Esophagus squamous epithelium (tissue), 5 donors: ENCODE results near the gene SLC7A5. TPM values are rescaled to one million over a fixed set of nuclear protein-coding genes. Genes with fewer than 3 reads are reported as not detected.

Experiments used
- DNase-seq: peaks from one replicate; lab custom pipeline; 2025; lab: John Stamatoyannopoulos, UW
- H3K27ac ChIP-seq, 4 donors: fragments of 200-600 bp; sonication (generic); one replicate each; pipeline ENCODE4 v1.5.1; 2016 to 2019; ENCODE audit warnings: mild to moderate bottlenecking in 1 of 4
- H3K27me3 ChIP-seq, 4 donors: fragments of 200-600 bp; sonication (generic); 1 replicate in 3 of 4; 2 replicates in 1 of 4; pipeline versions ENCODE4 v1.5.1 to v1.6.0; 2017 to 2021; ENCODE audit warnings: antibody characterized with exemption in 1 of 4
- H3K36me3 ChIP-seq, 3 donors: fragments of 200-600 bp; sonication (generic); one replicate each; pipeline ENCODE4 v1.5.1; 2016 to 2019
- H3K4me1 ChIP-seq, 3 donors: fragments of 200-600 bp; sonication (generic); one replicate each; pipeline ENCODE4 v1.5.1; 2017 to 2019
- H3K4me3 ChIP-seq, 4 donors: fragments of 200-600 bp; sonication (generic); 1 replicate in 3 of 4; 2 replicates in 1 of 4; pipeline ENCODE4 v1.5.1; 2016 to 2019; ENCODE audit warnings: mild to moderate bottlenecking in 2 of 4, moderate library complexity in 1 of 4
- H3K9me3 ChIP-seq, 3 donors: fragments of 200-600 bp; sonication (generic); one replicate each; pipeline ENCODE4 v1.5.1; 2016 to 2019
- POLR2A ChIP-seq, 4 donors: fragments of 450-650 bp; IDR thresholded peaks; one replicate each; pipeline ENCODE4 v1.6.1; 2017; ENCODE audit warnings: antibody characterized with exemption in 4 of 4, mild to moderate bottlenecking in 4 of 4, moderate library complexity in 3 of 4
- WGBS, 2 donors: methylation state at CpG; one replicate each; pipeline ENCODE4 v1.1.5; 2018; 5-methylcytosine and 5-hydroxymethylcytosine counted together
- intact Hi-C: fragments of 100-400 bp; cut with DNase I; formaldehyde crosslinking; loops from one replicate; pipeline ENCODE4 v1.15.0; 2022
- total RNA-seq, 4 donors: library from RNA; depleted of rRNA; stranded (reverse); fragments of >200 nt; gene quantifications; one replicate each; pipeline ENCODE4 v1.1.0, GENCODE V29; 2016
- TF ChIP-seq, protein P1 (sequence below), 6 experiments: fragments of 450-650 bp in 4 of 6; fragments of 200-600 bp in 2 of 6; sonication (generic) in 2 of 6; IDR thresholded peaks; one replicate each; pipeline ENCODE4 v1.5.1; 2016 to 2019; ENCODE audit warnings: antibody characterized with exemption in 6 of 6, mild to moderate bottlenecking in 4 of 6, moderate library complexity in 4 of 6
- donor health status: DM: yes; HTN: yes; CAD: no.

Gene SLC7A5
- total RNA-seq, 4 donors from 2014 or later, result 75.3 to 179 (median 145) TPM

DNA sequence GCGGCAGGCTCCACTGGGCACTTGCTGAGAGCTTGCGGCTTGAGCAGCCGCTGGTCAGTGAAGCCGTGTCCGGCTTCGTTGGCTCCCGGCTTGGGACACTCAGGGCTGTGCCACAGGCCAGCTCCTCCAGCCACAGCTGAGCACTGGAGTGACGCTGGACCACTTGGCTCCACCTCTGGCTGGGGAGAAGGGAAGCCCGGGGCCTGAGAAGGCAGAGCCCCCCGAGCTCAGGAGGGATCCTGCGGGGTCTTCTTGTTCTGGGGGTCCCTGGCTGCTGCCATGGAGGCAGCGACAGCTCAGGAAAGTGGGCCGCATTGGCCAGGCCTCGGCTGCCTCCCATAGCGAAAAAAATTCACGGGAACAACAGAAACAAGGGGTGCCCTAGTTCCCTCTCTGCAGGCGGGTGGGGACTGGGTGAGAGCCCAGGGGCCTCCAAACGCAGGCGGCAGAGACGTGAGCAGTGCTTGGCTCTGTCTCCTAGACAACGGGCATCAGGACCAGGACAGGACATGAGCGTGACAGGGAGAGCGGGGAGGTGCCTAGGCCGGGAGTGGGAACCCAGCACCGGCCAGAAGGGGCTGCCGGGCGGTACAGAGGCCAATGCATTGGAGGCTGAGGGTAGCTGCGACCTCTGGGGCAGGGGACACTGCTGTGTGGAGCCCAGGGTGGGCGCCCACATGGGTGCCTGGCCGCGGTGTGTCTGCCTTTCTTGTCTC, 37.7 kb downstream of the SLC7A5 start:
- peak overlapping the region; percentile 61 to 85 (median 78) for H3K27ac ChIP-seq
- TF ChIP-seq POLR2A (IDR thresholded peaks at IDR 0.05), result no peak
- TF ChIP-seq, protein P1, sequence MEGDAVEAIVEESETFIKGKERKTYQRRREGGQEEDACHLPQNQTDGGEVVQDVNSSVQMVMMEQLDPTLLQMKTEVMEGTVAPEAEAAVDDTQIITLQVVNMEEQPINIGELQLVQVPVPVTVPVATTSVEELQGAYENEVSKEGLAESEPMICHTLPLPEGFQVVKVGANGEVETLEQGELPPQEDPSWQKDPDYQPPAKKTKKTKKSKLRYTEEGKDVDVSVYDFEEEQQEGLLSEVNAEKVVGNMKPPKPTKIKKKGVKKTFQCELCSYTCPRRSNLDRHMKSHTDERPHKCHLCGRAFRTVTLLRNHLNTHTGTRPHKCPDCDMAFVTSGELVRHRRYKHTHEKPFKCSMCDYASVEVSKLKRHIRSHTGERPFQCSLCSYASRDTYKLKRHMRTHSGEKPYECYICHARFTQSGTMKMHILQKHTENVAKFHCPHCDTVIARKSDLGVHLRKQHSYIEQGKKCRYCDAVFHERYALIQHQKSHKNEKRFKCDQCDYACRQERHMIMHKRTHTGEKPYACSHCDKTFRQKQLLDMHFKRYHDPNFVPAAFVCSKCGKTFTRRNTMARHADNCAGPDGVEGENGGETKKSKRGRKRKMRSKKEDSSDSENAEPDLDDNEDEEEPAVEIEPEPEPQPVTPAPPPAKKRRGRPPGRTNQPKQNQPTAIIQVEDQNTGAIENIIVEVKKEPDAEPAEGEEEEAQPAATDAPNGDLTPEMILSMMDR (IDR thresholded peaks at IDR 0.05), result no peak
- H3K4me3 ChIP-seq, result no peak overlapping the region
- 56 to 60% methylated on average over 4 to 8 of the region's 31 CpGs for WGBS, 2 donors
- no peaks in the 10 kb centered on the region for H3K9me3 ChIP-seq
- peaks cover 0 to 47% (median 0%) of the 10 kb centered on the region in 4 donors for H3K27me3 ChIP-seq
- H3K36me3 ChIP-seq, result peaks cover 0 to 53% (median 3%) of the 10 kb centered on the region in 3 donors
- DNase-seq, result no peak
- H3K4me1 ChIP-seq, result peaks cover 21 to 94% (median 25%) of the 10 kb centered on the region in 3 donors
- intact Hi-C loops, result no loop called here

DNA sequence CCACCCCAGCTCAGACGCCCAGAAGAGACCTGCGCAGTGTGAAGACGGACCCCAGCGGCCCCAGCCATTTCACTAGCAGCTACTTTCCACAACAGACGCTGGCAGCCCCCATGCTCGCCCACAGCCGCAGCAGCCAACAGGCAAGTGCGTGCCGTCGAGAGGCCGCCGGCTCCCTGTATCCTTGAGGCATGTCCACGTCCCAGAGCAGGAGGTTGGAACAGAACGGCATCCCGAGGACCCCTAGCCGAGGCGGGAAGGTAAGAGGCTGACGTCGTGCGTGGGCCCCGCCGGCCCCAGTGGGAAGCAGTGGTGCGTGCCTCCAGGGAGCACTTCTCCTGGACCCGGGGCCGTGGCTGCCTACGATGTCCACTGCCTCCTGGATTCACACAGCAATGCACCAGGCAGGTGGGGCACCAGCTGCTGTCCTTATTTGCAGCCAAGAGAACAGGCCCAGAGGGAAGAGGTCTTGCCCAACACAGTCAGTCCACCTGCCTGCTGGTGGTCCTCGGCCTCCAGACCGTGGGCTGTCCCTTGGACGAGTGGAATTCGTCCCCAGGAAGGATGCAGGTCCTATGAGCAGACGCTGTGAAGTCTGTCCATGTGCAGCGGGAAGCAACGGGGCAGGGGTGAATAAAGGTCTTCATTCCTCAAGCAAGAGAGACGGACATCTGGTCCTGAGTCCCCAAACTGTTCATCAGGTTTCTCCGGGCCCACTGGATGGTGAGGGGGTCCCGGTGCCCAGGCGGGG, 38.5 kb downstream of the SLC7A5 start:
- DNase-seq, result no peak
- Histone ChIP-seq H3K36me3 (peaks cover 0 to 46% (median 3%) of the 10 kb centered on the region in 3 donors), H3K27ac (peak overlapping the region; percentile 61 to 85 (median 78))

DNA sequence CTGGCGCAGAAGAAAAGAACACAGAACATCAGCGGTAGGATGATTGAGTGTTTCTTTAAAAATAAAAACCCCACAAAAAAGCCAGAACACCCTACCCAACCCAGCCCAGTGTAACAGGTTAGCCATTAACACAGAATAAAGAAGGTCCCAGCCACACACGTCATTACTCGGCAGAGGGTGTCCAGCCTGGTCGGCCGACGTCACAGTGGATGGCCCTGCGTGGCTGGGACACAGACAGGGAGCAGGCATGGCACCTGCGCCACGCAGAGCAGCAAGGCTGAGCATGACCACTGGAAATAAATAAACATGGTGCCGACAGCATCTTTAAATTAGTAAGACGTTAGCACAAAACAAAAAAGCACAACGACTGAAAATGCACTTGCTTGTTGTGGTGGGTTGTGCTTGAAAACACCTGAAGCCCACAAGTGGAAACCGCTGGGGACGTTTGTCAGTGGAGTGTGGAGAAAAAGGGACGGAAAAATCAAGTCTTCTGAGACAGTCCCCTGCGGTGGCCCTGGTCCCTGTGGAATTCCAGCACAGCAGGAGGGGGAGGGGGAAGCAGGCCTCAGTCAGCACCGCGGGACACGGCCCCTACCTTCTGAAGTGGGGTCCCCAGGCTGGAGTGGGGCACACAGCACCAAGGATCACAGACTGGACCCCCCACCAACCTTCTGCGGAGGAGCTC, 39.2 kb downstream of the SLC7A5 start:
- no peak overlapping the region for H3K4me3 ChIP-seq
- peaks cover 21 to 87% (median 23%) of the 10 kb centered on the region in 3 donors for H3K4me1 ChIP-seq
- peak overlapping the region; percentile 61 to 85 (median 78) for H3K27ac ChIP-seq
- intact Hi-C loops, result no loop called here
- peaks cover 0 to 49% (median 0%) of the 10 kb centered on the region in 4 donors for H3K27me3 ChIP-seq
- DNase-seq, result no peak
- TF ChIP-seq, protein P1 (IDR thresholded peaks at IDR 0.05), result no peak
- no peak for TF ChIP-seq POLR2A (IDR thresholded peaks at IDR 0.05)
- 55 to 64% methylated on average over 17 to 19 of the region's 21 CpGs for WGBS, 2 donors
- H3K36me3 ChIP-seq, result peaks cover 0 to 45% (median 3%) of the 10 kb centered on the region in 3 donors
- H3K9me3 ChIP-seq, result no peaks in the 10 kb centered on the region

More for the DNA sequence above, 38.5 kb downstream of the SLC7A5 start:
- no peak overlapping the region for H3K4me3 ChIP-seq
- intact Hi-C loops, result no loop called here
- H3K9me3 ChIP-seq, result no peaks in the 10 kb centered on the region
- H3K27me3 ChIP-seq, result peaks cover 0 to 44% (median 0%) of the 10 kb centered on the region in 4 donors
- peaks cover 21 to 87% (median 25%) of the 10 kb centered on the region in 3 donors for H3K4me1 ChIP-seq
- no peak for TF ChIP-seq POLR2A (IDR thresholded peaks at IDR 0.05)
- TF ChIP-seq, protein P1 (IDR thresholded peaks at IDR 0.05), result no peak
- WGBS, 2 donors, result 48 to 51% methylated on average over 9 of the region's 37 CpGs

DNA sequence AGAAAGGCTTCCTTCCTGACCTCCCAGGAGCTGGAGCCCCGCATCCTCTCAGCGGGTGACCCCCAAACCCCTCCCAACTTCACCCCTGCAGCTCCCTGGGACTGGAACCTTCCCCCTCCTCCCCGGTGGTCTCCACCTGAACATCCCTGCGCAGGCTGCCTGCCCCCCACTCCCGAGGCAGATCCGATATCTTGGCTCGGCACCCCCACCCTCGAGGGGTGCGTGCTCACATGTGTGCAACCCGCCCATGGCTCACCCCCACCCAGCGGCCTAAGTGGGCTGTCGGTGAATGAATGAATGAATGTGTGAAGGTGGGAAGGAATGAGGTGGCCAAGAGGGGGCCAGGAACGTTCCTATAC, 39.7 kb downstream of the SLC7A5 start:
- H3K4me1 ChIP-seq, result peaks cover 18 to 87% (median 19%) of the 10 kb centered on the region in 3 donors
- no peak for DNase-seq
- peaks cover 0 to 54% (median 0%) of the 10 kb centered on the region in 4 donors for H3K27me3 ChIP-seq
- 28% methylated on average over 2 of the region's 13 CpGs; no CpG with 5 or more reads in 1 of the 2 donors for WGBS, 2 donors
- intact Hi-C loops, result no loop called here
- H3K36me3 ChIP-seq, result peaks cover 0 to 40% (median 3%) of the 10 kb centered on the region in 3 donors
- H3K9me3 ChIP-seq, result no peaks in the 10 kb centered on the region
- H3K27ac ChIP-seq, result peak overlapping the region; percentile 61 to 85 (median 78)
- TF ChIP-seq POLR2A (IDR thresholded peaks at IDR 0.05), result no peak
- TF ChIP-seq, protein P1 (IDR thresholded peaks at IDR 0.05), result no peak
- H3K4me3 ChIP-seq, result no peak overlapping the region
